A549 (cell line): ENCODE results near the gene GAS6. TPM values are rescaled to one million over a fixed set of nuclear protein-coding genes. Genes with fewer than 3 reads are reported as not detected.

ENCODE experiments used
- ATAC-seq, 2 experiments: fragments of 200-7000 bp in 1 of 2; fragments of >200 bp in 1 of 2; cut with Nextera tagmentation in 1 of 2; cut with Tn5 transposase in 1 of 2; 3 replicates each; pipeline versions ENCODE4 v1.8.0 to v1.9.1; 2018 to 2020; ENCODE audit warnings: mild to moderate bottlenecking in 1 of 2, moderate library complexity in 1 of 2
- CTCF ChIA-PET: fragments of 300-600 bp; sonication (Branson Sonifier 250); formaldehyde crosslinking; extraction: SDS; loops from one replicate; lab custom pipeline; 2021; ENCODE audit warnings: antibody characterized with exemption, inconsistent platforms; lab: Yijun Ruan, JAX
- POLR2A ChIA-PET: fragments of 350-600 bp; formaldehyde crosslinking; extraction: SDS; loops from one replicate; lab custom pipeline; 2021; ENCODE audit warnings: antibody characterized with exemption, inconsistent platforms; lab: Yijun Ruan, JAX
- DNase-seq, 2 experiments: peaks; one replicate each; pipeline versions ENCODE4 v3.0.0 to v3.0.0-alpha.2; 2011 to 2016; ENCODE audit warnings: low read depth in 1 of 2, low spot score in 1 of 2
- FAIRE-seq: peaks from 2 replicates; lab custom pipeline; 2011; peaks lifted over from hg19 to GRCh38; lab: Jason Lieb, UNC
- H3K27ac ChIP-seq, 2 experiments: fragments of >200 bp; sonication (Bioruptor Twin); formaldehyde crosslinking; 3 replicates each; pipeline ENCODE4 v1.5.1; 2016 to 2017
- H3K4me1 ChIP-seq: fragments of >200 bp; sonication (Bioruptor Twin); formaldehyde crosslinking; 3 replicates; pipeline ENCODE4 v1.6.1; 2016
- H3K4me2 ChIP-seq: fragments of >200 bp; sonication (Bioruptor Twin); formaldehyde crosslinking; 3 replicates; pipeline ENCODE4 v1.6.1; 2016
- H3K4me3 ChIP-seq: fragments of >200 bp; sonication (Bioruptor Twin); formaldehyde crosslinking; 3 replicates; pipeline ENCODE4 v1.5.1; 2016
- H3K9me3 ChIP-seq: fragments of >200 bp; sonication (Bioruptor Twin); formaldehyde crosslinking; 3 replicates; pipeline ENCODE4 v1.6.1; 2016
- CEBPB ChIP-seq, 2 experiments: fragments of >200 bp in 1 of 2; sonication (Bioruptor Twin) in 1 of 2; formaldehyde crosslinking in 1 of 2; IDR thresholded peaks; 2 replicates each; pipeline ENCODE4 v1.6.1; 2012 to 2016
- E2F6 ChIP-seq: IDR thresholded peaks from 2 replicates; pipeline ENCODE4 v1.6.1; 2012; ENCODE audit warnings: low read depth, borderline replicate concordance
- EHMT2 ChIP-seq: fragments of 200-600 bp; sonication (generic); IDR thresholded peaks from 2 replicates; pipeline ENCODE4 v1.6.1; 2016; ENCODE audit warnings: antibody characterized with exemption, low read depth, mild to moderate bottlenecking, moderate library complexity
- EP300 ChIP-seq, 2 experiments: fragments of >200 bp; sonication (Bioruptor Twin); formaldehyde crosslinking; IDR thresholded peaks; 2 replicates in 1 of 2; 3 replicates in 1 of 2; pipeline ENCODE4 v1.6.1; 2016 to 2017
- ESRRA ChIP-seq: fragments of 150-350 bp; IDR thresholded peaks from 2 replicates; pipeline ENCODE4 v1.6.1; 2014; ENCODE audit warnings: mild to moderate bottlenecking, low read length, borderline replicate concordance
- FOXS1 ChIP-seq: fragments of 250-450 bp; sonication (Bioruptor Pico); IDR thresholded peaks from 2 replicates; pipeline ENCODE4 v1.5.0; 2020; ENCODE audit warnings: mild to moderate bottlenecking, moderate library complexity
- HDAC2 ChIP-seq: fragments of 200-600 bp; sonication (generic); IDR thresholded peaks from 2 replicates; pipeline ENCODE4 v1.6.1; 2016
- HES2 ChIP-seq: fragments of >200 bp; sonication (Bioruptor Twin); formaldehyde crosslinking; IDR thresholded peaks from 2 replicates; pipeline ENCODE4 v1.6.1; 2016
- HOXB13 ChIP-seq: fragments of 250-450 bp; sonication (Bioruptor Pico); IDR thresholded peaks from 2 replicates; pipeline ENCODE4 v1.5.0; 2020; ENCODE audit warnings: low read depth, mild to moderate bottlenecking, moderate library complexity
- JUN ChIP-seq, 2 experiments: fragments of >200 bp; sonication (Bioruptor Twin); formaldehyde crosslinking; IDR thresholded peaks; 2 replicates in 1 of 2; 3 replicates in 1 of 2; pipeline ENCODE4 v1.6.1; 2016 to 2017
- JUNB ChIP-seq: fragments of >200 bp; sonication (Bioruptor Twin); formaldehyde crosslinking; IDR thresholded peaks from 2 replicates; pipeline ENCODE4 v1.6.1; 2016
- KDM1A ChIP-seq: fragments of 200-600 bp; sonication (generic); IDR thresholded peaks from 2 replicates; pipeline ENCODE4 v1.6.1; 2016; ENCODE audit warnings: low read depth, mild to moderate bottlenecking
- MYC ChIP-seq: IDR thresholded peaks from 2 replicates; pipeline ENCODE4 v1.6.1; 2012; ENCODE audit warnings: mild to moderate bottlenecking, inconsistent platforms, low read length, improper control_type of control experiment, borderline replicate concordance
- NFE2L2 ChIP-seq: fragments of 150-350 bp; conservative IDR thresholded peaks from 2 replicates; pipeline ENCODE4 v1.6.1; 2014; ENCODE audit warnings: low read length
- NR3C1 ChIP-seq: fragments of >200 bp; sonication (Bioruptor Twin); formaldehyde crosslinking; IDR thresholded peaks from 3 replicates; pipeline ENCODE4 v1.6.1; 2017
- POLR2AphosphoS2 ChIP-seq: conservative IDR thresholded peaks from 2 replicates; pipeline ENCODE4 v1.6.1; 2012; ENCODE audit warnings: low read length, improper control_type of control experiment, inconsistent platforms
- RARB ChIP-seq: fragments of 250-450 bp; sonication (Bioruptor Pico); IDR thresholded peaks from 2 replicates; pipeline ENCODE4 v1.8.0; 2021; ENCODE audit warnings: mild to moderate bottlenecking, moderate library complexity
- SREBF2 ChIP-seq: fragments of 450-650 bp; IDR thresholded peaks from 2 replicates; pipeline ENCODE4 v1.6.1; 2014; ENCODE audit warnings: mild to moderate bottlenecking, moderate library complexity
- TFCP2L1 ChIP-seq: fragments of 250-450 bp; sonication (Bioruptor Pico); IDR thresholded peaks from 2 replicates; pipeline ENCODE4 v1.5.0; 2021; ENCODE audit warnings: mild to moderate bottlenecking
- USF2 ChIP-seq: fragments of 450-650 bp; IDR thresholded peaks from 2 replicates; pipeline ENCODE4 v1.6.1; 2014; ENCODE audit warnings: antibody characterized with exemption
- ZFP36 ChIP-seq: fragments of 450-650 bp; IDR thresholded peaks from 2 replicates; pipeline ENCODE4 v1.6.1; 2014; ENCODE audit warnings: borderline replicate concordance; ENCODE audit not compliant: partially characterized antibody
- ZSCAN20 ChIP-seq: fragments of 250-450 bp; sonication (Bioruptor Pico); IDR thresholded peaks from 2 replicates; pipeline ENCODE4 v1.8.0; 2022; ENCODE audit warnings: mild to moderate bottlenecking, moderate library complexity
- WGBS: methylation state at CpG from one replicate; pipeline ENCODE4 v1.1.6; 2017; ENCODE audit errors: missing lambda C conversion rate; 5-methylcytosine and 5-hydroxymethylcytosine counted together
- polyA plus RNA-seq, 4 experiments: library from polyadenylated mRNA; depleted of rRNA in 3 of 4; stranded (reverse); fragments of >200 nt; fragmentation: RNase III in 1 of 4; extraction: RNeasy Plus Mini Kit Qiagen cat#74134 plus additional on column Dnase treatment in 1 of 4; gene quantifications; 2 replicates in 3 of 4; 3 replicates in 1 of 4; pipeline ENCODE4 v1.2.3, GENCODE V29; 2011 to 2017
- TF ChIP-seq, protein P1 (sequence below): fragments of 250-450 bp; sonication (Bioruptor Pico); IDR thresholded peaks from 2 replicates; pipeline ENCODE4 v1.5.0; 2021; ENCODE audit warnings: mild to moderate bottlenecking, moderate library complexity, borderline replicate concordance
- TF ChIP-seq, protein P2 (sequence below): IDR thresholded peaks from 2 replicates; pipeline ENCODE4 v1.6.1; 2012
- TF ChIP-seq, protein P3 (sequence below): fragments of 250-450 bp; sonication (Bioruptor Pico); IDR thresholded peaks from 2 replicates; pipeline ENCODE4 v1.5.0; 2020; ENCODE audit warnings: low read depth, mild to moderate bottlenecking, moderate library complexity
- TF ChIP-seq, protein P4 (sequence below): fragments of >200 bp; sonication (Bioruptor Twin); formaldehyde crosslinking; IDR thresholded peaks from 3 replicates; pipeline ENCODE4 v1.5.1; 2016

Gene GAS6
- polyA plus RNA-seq, 2 of the 4 experiments (the other 2 are of a cell fraction), result 3.5 to 5.7 TPM

- ATAC-seq (no peak), FAIRE-seq (no peak)
- H3K4me2 ChIP-seq, result no peak overlapping the region
Observed at GRCh38 chr13:113897966-113898365, 34.1 kb upstream of the GAS6 start.

DNA sequence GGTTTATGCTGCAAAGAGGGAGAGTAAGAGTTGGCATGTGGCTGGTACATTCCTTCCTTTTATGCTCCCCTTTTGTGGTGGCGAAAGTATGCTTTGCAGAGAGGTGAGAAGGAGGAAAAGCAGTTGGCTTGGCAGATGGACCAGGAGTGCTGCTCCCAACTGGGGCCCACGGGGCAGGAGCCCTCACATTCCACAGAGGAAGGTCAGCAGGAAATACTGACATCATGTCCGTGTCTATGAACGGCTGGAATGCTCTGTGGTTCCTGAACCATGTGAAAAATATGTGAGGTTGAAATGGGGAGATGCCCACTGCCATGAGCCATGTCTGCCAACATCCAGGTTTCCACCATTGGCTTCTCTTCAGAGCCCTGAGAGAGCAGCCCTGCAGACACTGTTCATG lies 33.3 kb upstream of the GAS6 start:
- H3K4me2 ChIP-seq, result no peak overlapping the region
- POLR2A ChIA-PET, result no interaction called here
- no peak overlapping the region for H3K4me3 ChIP-seq
- ATAC-seq, result peak in 1 of 2 experiments; percentile 47; a peak in 3 of 6 replicates
- CTCF ChIA-PET, result interaction anchor here (1.0 kb wide), 1 partner anchor 11 kb away, joined by 6 read pairs; no protein-coding TSS in a partner anchor
- no peak overlapping the region for H3K27ac ChIP-seq
- DNase-seq, result peak; percentile 4 to 19
- H3K4me1 ChIP-seq, result no peaks in the 10 kb centered on the region
- TF ChIP-seq, protein P1, sequence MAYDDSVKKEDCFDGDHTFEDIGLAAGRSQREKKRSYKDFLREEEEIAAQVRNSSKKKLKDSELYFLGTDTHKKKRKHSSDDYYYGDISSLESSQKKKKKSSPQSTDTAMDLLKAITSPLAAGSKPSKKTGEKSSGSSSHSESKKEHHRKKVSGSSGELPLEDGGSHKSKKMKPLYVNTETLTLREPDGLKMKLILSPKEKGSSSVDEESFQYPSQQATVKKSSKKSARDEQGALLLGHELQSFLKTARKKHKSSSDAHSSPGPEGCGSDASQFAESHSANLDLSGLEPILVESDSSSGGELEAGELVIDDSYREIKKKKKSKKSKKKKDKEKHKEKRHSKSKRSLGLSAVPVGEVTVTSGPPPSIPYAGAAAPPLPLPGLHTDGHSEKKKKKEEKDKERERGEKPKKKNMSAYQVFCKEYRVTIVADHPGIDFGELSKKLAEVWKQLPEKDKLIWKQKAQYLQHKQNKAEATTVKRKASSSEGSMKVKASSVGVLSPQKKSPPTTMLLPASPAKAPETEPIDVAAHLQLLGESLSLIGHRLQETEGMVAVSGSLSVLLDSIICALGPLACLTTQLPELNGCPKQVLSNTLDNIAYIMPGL, result no peak
- TF ChIP-seq HOXB13, result no peak
- no peak for TF ChIP-seq EP300 (IDR thresholded peaks at IDR 0.05)
- TF ChIP-seq EHMT2, result no peak
- no peak for TF ChIP-seq TFCP2L1 (CRISPR knock-in tag)
- no peak for TF ChIP-seq SREBF2
- TF ChIP-seq NR3C1, result no peak
- no peak for TF ChIP-seq HDAC2
- no peak for FAIRE-seq
- peaks cover 3% of the 10 kb centered on the region; the same call in 1 of the 3 replicates for H3K9me3 ChIP-seq
- WGBS, result 24% methylated on average over 4 of the region's 4 CpGs

More at GRCh38 chr13:113897966-113898365, 34.1 kb upstream of the GAS6 start:
- H3K27ac ChIP-seq, result no peak overlapping the region
- H3K4me3 ChIP-seq, result no peak overlapping the region
- POLR2A ChIA-PET, result no interaction called here
- peaks cover 3% of the 10 kb centered on the region; the same call in 1 of the 3 replicates for H3K9me3 ChIP-seq
- 68% methylated on average over 4 of the region's 4 CpGs for WGBS
- no peaks in the 10 kb centered on the region for H3K4me1 ChIP-seq
- CTCF ChIA-PET, result no interaction called here
- TF ChIP-seq RARB (CRISPR knock-in tag) (no peak), POLR2AphosphoS2 (no peak), JUNB (no peak), JUN (IDR thresholded peaks at IDR 0.05) (no peak), KDM1A (no peak), ESRRA (no peak), SREBF2 (no peak), ZFP36 (no peak), CEBPB (IDR thresholded peaks at IDR 0.05) (no peak), NFE2L2 (no peak), HES2 (no peak), EHMT2 (no peak), FOXS1 (CRISPR knock-in tag) (no peak)
- TF ChIP-seq, protein P2, sequence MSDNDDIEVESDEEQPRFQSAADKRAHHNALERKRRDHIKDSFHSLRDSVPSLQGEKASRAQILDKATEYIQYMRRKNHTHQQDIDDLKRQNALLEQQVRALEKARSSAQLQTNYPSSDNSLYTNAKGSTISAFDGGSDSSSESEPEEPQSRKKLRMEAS, result no peak
- TF ChIP-seq, protein P3, sequence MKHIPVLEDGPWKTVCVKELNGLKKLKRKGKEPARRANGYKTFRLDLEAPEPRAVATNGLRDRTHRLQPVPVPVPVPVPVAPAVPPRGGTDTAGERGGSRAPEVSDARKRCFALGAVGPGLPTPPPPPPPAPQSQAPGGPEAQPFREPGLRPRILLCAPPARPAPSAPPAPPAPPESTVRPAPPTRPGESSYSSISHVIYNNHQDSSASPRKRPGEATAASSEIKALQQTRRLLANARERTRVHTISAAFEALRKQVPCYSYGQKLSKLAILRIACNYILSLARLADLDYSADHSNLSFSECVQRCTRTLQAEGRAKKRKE, result no peak
- DNase-seq, result no peak

GRCh38 chr13:113895436-113895835 lies 31.6 kb upstream of the GAS6 start:
- CTCF ChIA-PET, result interaction anchor here (0.8 kb wide), 1 partner anchor 171 kb away, joined by 3 read pairs; no protein-coding TSS in a partner anchor
- no peak for FAIRE-seq
- no peaks in the 10 kb centered on the region for H3K4me1 ChIP-seq
- no peak for TF ChIP-seq NR3C1
- TF ChIP-seq ZSCAN20 (CRISPR knock-in tag), result no peak
- TF ChIP-seq SREBF2, result no peak
- TF ChIP-seq E2F6, result no peak
- TF ChIP-seq, protein P4, sequence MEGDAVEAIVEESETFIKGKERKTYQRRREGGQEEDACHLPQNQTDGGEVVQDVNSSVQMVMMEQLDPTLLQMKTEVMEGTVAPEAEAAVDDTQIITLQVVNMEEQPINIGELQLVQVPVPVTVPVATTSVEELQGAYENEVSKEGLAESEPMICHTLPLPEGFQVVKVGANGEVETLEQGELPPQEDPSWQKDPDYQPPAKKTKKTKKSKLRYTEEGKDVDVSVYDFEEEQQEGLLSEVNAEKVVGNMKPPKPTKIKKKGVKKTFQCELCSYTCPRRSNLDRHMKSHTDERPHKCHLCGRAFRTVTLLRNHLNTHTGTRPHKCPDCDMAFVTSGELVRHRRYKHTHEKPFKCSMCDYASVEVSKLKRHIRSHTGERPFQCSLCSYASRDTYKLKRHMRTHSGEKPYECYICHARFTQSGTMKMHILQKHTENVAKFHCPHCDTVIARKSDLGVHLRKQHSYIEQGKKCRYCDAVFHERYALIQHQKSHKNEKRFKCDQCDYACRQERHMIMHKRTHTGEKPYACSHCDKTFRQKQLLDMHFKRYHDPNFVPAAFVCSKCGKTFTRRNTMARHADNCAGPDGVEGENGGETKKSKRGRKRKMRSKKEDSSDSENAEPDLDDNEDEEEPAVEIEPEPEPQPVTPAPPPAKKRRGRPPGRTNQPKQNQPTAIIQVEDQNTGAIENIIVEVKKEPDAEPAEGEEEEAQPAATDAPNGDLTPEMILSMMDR, result no peak
- TF ChIP-seq POLR2AphosphoS2, result no peak
- no peak for TF ChIP-seq MYC
- TF ChIP-seq USF2, result no peak
- no peak for TF ChIP-seq FOXS1 (CRISPR knock-in tag)

More at GRCh38 chr13:113895436-113895835, 31.6 kb upstream of the GAS6 start:
- Histone ChIP-seq H3K27ac (no peak overlapping the region), H3K4me2 (no peak overlapping the region), H3K9me3 (peaks cover 3% of the 10 kb centered on the region; the same call in 1 of the 3 replicates), H3K4me3 (no peak overlapping the region)
- 73% methylated on average over 1 of the region's 1 CpG for WGBS
- POLR2A ChIA-PET, result no interaction called here
- DNase-seq (no peak), ATAC-seq (no peak)
